Activated CD8-positive, alpha-beta T cell treated with anti-CD3 and anti-CD28 coated beads, Interleukin-2, amount 10 ng/mL, durations not matched to agents 7 days and 5 days (primary cell): ENCODE measurements around the gene ADPRM. TPM values are rescaled to one million over a fixed set of nuclear protein-coding genes. Genes with fewer than 3 reads are reported as not detected.

Experiments used
- ATAC-seq: fragments of 150-1000 bp; cut with Tn5 transposase; one replicate; pipeline ENCODE4 v1.10.0; 2021; ENCODE audit warnings: moderate library complexity
- CTCF ChIA-PET: fragments of 350-600 bp; sonication (Branson Sonifier 250); formaldehyde crosslinking; loops from one replicate; lab custom pipeline; 2021; ENCODE audit warnings: antibody characterized with exemption; lab: Charles Lee
- POLR2A ChIA-PET: fragments of 350-600 bp; sonication (Branson Sonifier 250); formaldehyde crosslinking; loops from one replicate; lab custom pipeline; 2021; ENCODE audit warnings: antibody characterized with exemption; lab: Charles Lee
- DNase-seq: peaks from one replicate; pipeline ENCODE4 v3.0.0-alpha.2; 2020
- H3K27ac Mint-ChIP-seq: one replicate; pipeline ENCODE4 v1.8.0; 2021; ENCODE audit warnings: mild to moderate bottlenecking, mixed read lengths
- H3K27me3 Mint-ChIP-seq: one replicate; pipeline ENCODE4 v1.8.0; 2021; ENCODE audit warnings: low read depth, mixed read lengths
- H3K36me3 Mint-ChIP-seq: one replicate; pipeline ENCODE4 v1.8.0; 2021; ENCODE audit warnings: low read depth, mixed read lengths
- H3K4me1 Mint-ChIP-seq: one replicate; pipeline ENCODE4 v1.8.0; 2021; ENCODE audit warnings: low read depth, mixed read lengths
- H3K4me3 Mint-ChIP-seq: one replicate; pipeline ENCODE4 v1.8.0; 2021; ENCODE audit warnings: mild to moderate bottlenecking, mixed read lengths
- H3K9me3 Mint-ChIP-seq: one replicate; pipeline ENCODE4 v1.8.0; 2022; ENCODE audit warnings: mixed read lengths; ENCODE audit not compliant: insufficient read depth
- total RNA-seq, 2 experiments: library from RNA; stranded (reverse); gene quantifications; one replicate each; pipeline ENCODE4 v1.2.3, GENCODE V29; 2021

The ADPRM gene
- total RNA-seq, result 10 to 100 TPM; 10.3 to 10.4 TPM

- H3K27ac Mint-ChIP-seq, result peak within 1 kb of the TSS; percentile 97
- peak; percentile 97 for ATAC-seq
- peak; percentile 94 for DNase-seq
- POLR2A ChIA-PET, result interaction anchor here (1.3 kb wide), 1 partner anchor 14 kb away, joined by 3 read pairs; no protein-coding TSS in a partner anchor
- H3K36me3 Mint-ChIP-seq, result peaks cover 51% of the 10 kb centered on the region
- H3K27me3 Mint-ChIP-seq, result no peaks in the 10 kb centered on the region
- no peaks in the 10 kb centered on the region for H3K9me3 Mint-ChIP-seq
- H3K4me3 Mint-ChIP-seq, result peak within 1 kb of the TSS; percentile 97
- peaks cover 60% of the 10 kb centered on the region for H3K4me1 Mint-ChIP-seq
- CTCF ChIA-PET, result interaction anchor here (1.8 to 5.4 kb wide), 2 partner anchors 14 to 40 kb away, joined by 7 to 49 read pairs; no protein-coding TSS in a partner anchor
Measured at GRCh38 chr17:10697092-10698081, at the start of gene ADPRM, which contains the start of gene SCO1. ADPRM (plus strand) TSS chr17:10697594; CDS start chr17:10704927, 7,333 bp downstream. SCO1 (minus strand) TSS chr17:10697533; CDS start chr17:10697507, 26 bp downstream.

GRCh38 chr17:10648381-10648780 is 49.0 kb upstream of the ADPRM start:
- H3K4me1 Mint-ChIP-seq, result peaks cover 7% of the 10 kb centered on the region
- H3K27me3 Mint-ChIP-seq, result no peaks in the 10 kb centered on the region
- ChIA-PET CTCF (interaction anchor here (4.8 kb wide), 1 partner anchor 36 kb away, joined by 44 read pairs; no protein-coding TSS in a partner anchor), POLR2A (no interaction called here)
- DNase-seq (no peak), ATAC-seq (no peak)
- no peak overlapping the region for H3K27ac Mint-ChIP-seq
- no peaks in the 10 kb centered on the region for H3K9me3 Mint-ChIP-seq
- no peaks in the 10 kb centered on the region for H3K36me3 Mint-ChIP-seq
- no peak overlapping the region for H3K4me3 Mint-ChIP-seq

- DNase-seq (no peak), ATAC-seq (no peak)
- H3K36me3 Mint-ChIP-seq, result no peaks in the 10 kb centered on the region
- no peak overlapping the region for H3K4me3 Mint-ChIP-seq
- ChIA-PET POLR2A (no interaction called here), CTCF (interaction anchor here (0.6 kb wide), 1 partner anchor 196 kb away, joined by 3 read pairs; no protein-coding TSS in a partner anchor)
- H3K9me3 Mint-ChIP-seq, result no peaks in the 10 kb centered on the region
- no peaks in the 10 kb centered on the region for H3K27me3 Mint-ChIP-seq
- no peak overlapping the region for H3K27ac Mint-ChIP-seq
- H3K4me1 Mint-ChIP-seq, result peaks cover 10% of the 10 kb centered on the region
Measured at GRCh38 chr17:10648956-10649355, 48.4 kb upstream of the ADPRM start.

- no peak for DNase-seq
- H3K9me3 Mint-ChIP-seq, result no peaks in the 10 kb centered on the region
- ChIA-PET POLR2A (no interaction called here), CTCF (interaction anchor here (0.6 to 1.6 kb wide), 3 partner anchors 34 to 195 kb away, joined by 3 to 4 read pairs (median 3); no protein-coding TSS in a partner anchor)
- H3K4me3 Mint-ChIP-seq, result no peak overlapping the region
- no peak for ATAC-seq
- no peaks in the 10 kb centered on the region for H3K36me3 Mint-ChIP-seq
- H3K27ac Mint-ChIP-seq, result no peak overlapping the region
- no peaks in the 10 kb centered on the region for H3K27me3 Mint-ChIP-seq
- H3K4me1 Mint-ChIP-seq, result peaks cover 12% of the 10 kb centered on the region
Measured at GRCh38 chr17:10649602-10650001, 47.8 kb upstream of the ADPRM start.

- H3K4me1 Mint-ChIP-seq, result peaks cover 12% of the 10 kb centered on the region
- ATAC-seq (no peak), DNase-seq (no peak)
- ChIA-PET POLR2A (no interaction called here), CTCF (no interaction called here)
- H3K4me3 Mint-ChIP-seq, result no peak overlapping the region
- no peak overlapping the region for H3K27ac Mint-ChIP-seq
- H3K27me3 Mint-ChIP-seq, result no peaks in the 10 kb centered on the region
- no peaks in the 10 kb centered on the region for H3K36me3 Mint-ChIP-seq
- no peaks in the 10 kb centered on the region for H3K9me3 Mint-ChIP-seq
Measured at GRCh38 chr17:10651927-10652326, 45.5 kb upstream of the ADPRM start.

GRCh38 chr17:10652984-10653659 is 44.3 kb upstream of the ADPRM start:
- H3K4me1 Mint-ChIP-seq, result peaks cover 12% of the 10 kb centered on the region
- peak; percentile 23 for DNase-seq

GRCh38 chr17:10653987-10654386 is 43.4 kb upstream of the ADPRM start:
- ChIA-PET POLR2A (no interaction called here), CTCF (interaction anchor here (0.8 to 1.5 kb wide), 5 partner anchors 10 to 191 kb away, joined by 3 to 5 read pairs (median 3); no protein-coding TSS in a partner anchor)
- Mint-ChIP-seq H3K4me3 (no peak overlapping the region), H3K27ac (no peak overlapping the region), H3K4me1 (peaks cover 12% of the 10 kb centered on the region), H3K9me3 (no peaks in the 10 kb centered on the region), H3K36me3 (no peaks in the 10 kb centered on the region), H3K27me3 (no peaks in the 10 kb centered on the region)
- ATAC-seq (no peak), DNase-seq (no peak)

More at GRCh38 chr17:10652984-10653659, 44.3 kb upstream of the ADPRM start:
- Mint-ChIP-seq H3K4me3 (no peak overlapping the region), H3K9me3 (no peaks in the 10 kb centered on the region), H3K27me3 (no peaks in the 10 kb centered on the region), H3K36me3 (no peaks in the 10 kb centered on the region), H3K27ac (peak overlapping the region; percentile 53)
- POLR2A ChIA-PET, result no interaction called here
- ATAC-seq, result peak; percentile 30
- CTCF ChIA-PET, result interaction anchor here (0.8 to 1.5 kb wide), 5 partner anchors 9 to 192 kb away, joined by 3 to 5 read pairs (median 4); no protein-coding TSS in a partner anchor

GRCh38 chr17:10657148-10657547 is 40.2 kb upstream of the ADPRM start, which contains the start of gene MYH3:
MYH3 (minus strand) TSS chr17:10657309; CDS start chr17:10655064, 2,245 bp downstream.
- H3K27me3 Mint-ChIP-seq, result no peaks in the 10 kb centered on the region
- peaks cover 12% of the 10 kb centered on the region for H3K4me1 Mint-ChIP-seq
- CTCF ChIA-PET, result no interaction called here
- DNase-seq, result no peak
- H3K4me3 Mint-ChIP-seq, result no peak within 1 kb of the TSS
- no peak for ATAC-seq
- no peak within 1 kb of the TSS for H3K27ac Mint-ChIP-seq
- no peaks in the 10 kb centered on the region for H3K36me3 Mint-ChIP-seq
- POLR2A ChIA-PET, result no interaction called here
- H3K9me3 Mint-ChIP-seq, result no peaks in the 10 kb centered on the region

- ChIA-PET POLR2A (no interaction called here), CTCF (no interaction called here)
- H3K4me1 Mint-ChIP-seq, result peaks cover 10% of the 10 kb centered on the region
- no peak for ATAC-seq
- H3K4me3 Mint-ChIP-seq, result no peak overlapping the region
- H3K27ac Mint-ChIP-seq, result no peak overlapping the region
- DNase-seq, result no peak
- H3K27me3 Mint-ChIP-seq, result no peaks in the 10 kb centered on the region
- no peaks in the 10 kb centered on the region for H3K36me3 Mint-ChIP-seq
- no peaks in the 10 kb centered on the region for H3K9me3 Mint-ChIP-seq
Measured at GRCh38 chr17:10657879-10658278, 39.5 kb upstream of the ADPRM start.

GRCh38 chr17:10661437-10661836 is 36.0 kb upstream of the ADPRM start:
- H3K4me1 Mint-ChIP-seq, result no peaks in the 10 kb centered on the region

GRCh38 chr17:10663231-10663630 is 34.2 kb upstream of the ADPRM start:
- ChIA-PET POLR2A (no interaction called here), CTCF (interaction anchor here (1.5 kb wide), 1 partner anchor 74 kb away, joined by 3 read pairs; no protein-coding TSS in a partner anchor)
- DNase-seq (no peak), ATAC-seq (no peak)
- Mint-ChIP-seq H3K9me3 (no peaks in the 10 kb centered on the region), H3K4me3 (no peak overlapping the region), H3K27me3 (no peaks in the 10 kb centered on the region), H3K4me1 (no peaks in the 10 kb centered on the region), H3K36me3 (no peaks in the 10 kb centered on the region), H3K27ac (no peak overlapping the region)

More at GRCh38 chr17:10661437-10661836, 36.0 kb upstream of the ADPRM start:
- no peaks in the 10 kb centered on the region for H3K9me3 Mint-ChIP-seq
- H3K4me3 Mint-ChIP-seq, result no peak overlapping the region
- DNase-seq (no peak), ATAC-seq (no peak)
- H3K27ac Mint-ChIP-seq, result no peak overlapping the region
- no peaks in the 10 kb centered on the region for H3K27me3 Mint-ChIP-seq
- H3K36me3 Mint-ChIP-seq, result no peaks in the 10 kb centered on the region
- ChIA-PET POLR2A (no interaction called here), CTCF (interaction anchor here (0.7 to 1.6 kb wide), 2 partner anchors 14 to 19 kb away, joined by 3 to 6 read pairs; no protein-coding TSS in a partner anchor)
